HG02759 (cell line): Measurements from ENCODE around the gene HIP1.
"Not testable (repeated sequence)": the region's sequence is repeated elsewhere in the genome, so short reads cannot be mapped to it uniquely, and the experiment has no call there.

Experiments used
- ATAC-seq: cut with Tn5 transposase; IDR thresholded peaks from one replicate; pipeline ENCODE4 v1.9.1; 2021; ENCODE audit warnings: mild to moderate bottlenecking, moderate library complexity; ENCODE audit not compliant: unreplicated experiment

The HIP1 gene

DNA sequence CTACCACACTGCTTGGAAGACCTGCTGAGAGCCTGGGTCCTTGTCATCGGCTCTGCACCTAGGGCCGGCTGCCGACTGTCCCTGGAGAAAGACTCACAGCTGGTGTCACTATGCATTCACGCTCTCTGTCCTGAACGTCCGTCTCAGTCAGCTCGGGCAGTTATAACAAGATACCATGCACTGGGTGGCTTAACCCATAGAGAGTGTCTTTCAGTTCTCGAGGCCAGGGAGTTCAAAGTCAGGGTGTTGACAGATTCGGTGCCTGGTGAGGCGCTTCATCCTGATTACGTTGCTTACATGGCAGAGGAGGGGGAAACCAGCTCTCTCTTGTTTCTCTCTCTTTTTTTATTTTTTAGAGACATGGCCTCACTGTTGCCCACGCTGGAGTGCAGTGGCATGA, 155.5 kb downstream of the HIP1 start:
- no peak for ATAC-seq

GRCh38 chr7:75579899-75580298, 158.8 kb downstream of the HIP1 start:
- no peak for ATAC-seq

GRCh38 chr7:75578081-75578480, 160.7 kb downstream of the HIP1 start:
- ATAC-seq = no peak

DNA sequence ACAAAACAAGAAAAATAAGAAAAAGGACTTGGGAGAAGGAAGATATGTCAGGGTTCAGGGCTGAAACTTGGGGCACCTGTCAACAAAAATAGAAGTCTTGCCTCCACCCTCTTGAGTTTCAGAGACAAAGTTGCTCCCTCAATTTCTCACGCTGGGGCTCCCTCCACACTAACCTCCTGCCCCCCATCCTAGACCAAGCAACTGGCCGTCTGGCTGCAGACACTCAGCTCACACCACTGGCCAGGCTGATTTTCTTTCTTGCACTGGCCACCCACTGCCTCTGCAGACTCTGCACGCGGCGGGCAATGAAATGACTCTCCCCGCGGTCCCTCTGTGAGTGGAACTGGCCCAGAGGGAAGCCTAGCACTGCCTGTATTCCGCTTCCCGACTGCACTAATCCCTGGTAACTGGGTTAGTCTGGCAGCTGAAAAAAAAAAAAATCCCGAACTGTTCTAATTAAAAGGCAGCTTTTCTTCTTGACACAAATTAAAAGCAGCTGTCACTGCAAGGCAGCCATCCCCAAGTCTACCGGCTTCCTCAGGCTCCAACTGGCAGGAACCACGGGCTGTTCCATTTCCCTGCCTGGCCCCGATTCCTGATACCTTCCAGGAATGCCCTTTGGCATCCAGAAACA, 163.1 kb downstream of the HIP1 start:
- no peak for ATAC-seq

- no peak for ATAC-seq
These were observed 165.2 kb downstream of the HIP1 start for GRCh38 chr7:75573477-75574019.

DNA sequence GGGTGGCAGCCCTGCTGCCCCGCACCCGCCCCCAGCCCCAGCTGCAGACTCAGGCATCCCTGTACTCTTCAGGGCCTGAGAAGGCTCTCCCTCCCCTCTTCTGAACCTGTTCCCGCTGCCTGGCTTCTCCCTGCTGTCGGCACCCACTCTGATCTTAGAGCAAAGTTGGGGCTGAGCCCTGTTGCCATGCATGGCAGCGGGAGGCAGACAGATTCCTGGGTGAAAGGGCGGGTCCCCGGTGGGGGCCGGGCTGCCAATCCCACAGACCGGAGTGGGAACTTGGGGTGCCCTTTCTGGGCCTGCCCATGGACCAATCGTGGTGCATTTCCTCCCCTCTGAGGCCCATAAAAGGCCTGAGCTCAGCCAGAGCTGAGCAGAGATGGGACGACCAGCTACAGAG, 165.9 kb downstream of the HIP1 start:
- ATAC-seq = no peak

DNA sequence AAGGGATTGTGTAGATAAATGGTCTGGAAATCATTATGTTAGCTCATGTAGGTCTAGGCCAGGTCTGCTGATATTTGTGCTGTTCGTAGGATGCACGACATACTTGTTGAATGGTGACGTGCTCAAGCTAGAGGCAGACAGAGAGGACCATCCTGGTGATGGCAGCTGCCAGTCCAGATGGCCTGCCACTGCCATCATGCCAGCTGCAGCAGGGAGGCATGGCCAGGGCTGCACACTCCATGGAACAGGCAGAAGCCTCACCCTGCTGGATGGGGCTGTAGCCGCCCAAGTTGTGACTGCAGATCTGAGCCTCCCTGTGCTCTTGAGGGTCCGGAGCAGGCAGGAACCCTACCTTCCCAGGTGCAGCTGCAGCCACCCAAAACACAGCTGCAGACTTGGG, 166.3 kb downstream of the HIP1 start:
- ATAC-seq = no peak

GRCh38 chr7:75571209-75571608, 167.5 kb downstream of the HIP1 start:
- no peak for ATAC-seq

DNA sequence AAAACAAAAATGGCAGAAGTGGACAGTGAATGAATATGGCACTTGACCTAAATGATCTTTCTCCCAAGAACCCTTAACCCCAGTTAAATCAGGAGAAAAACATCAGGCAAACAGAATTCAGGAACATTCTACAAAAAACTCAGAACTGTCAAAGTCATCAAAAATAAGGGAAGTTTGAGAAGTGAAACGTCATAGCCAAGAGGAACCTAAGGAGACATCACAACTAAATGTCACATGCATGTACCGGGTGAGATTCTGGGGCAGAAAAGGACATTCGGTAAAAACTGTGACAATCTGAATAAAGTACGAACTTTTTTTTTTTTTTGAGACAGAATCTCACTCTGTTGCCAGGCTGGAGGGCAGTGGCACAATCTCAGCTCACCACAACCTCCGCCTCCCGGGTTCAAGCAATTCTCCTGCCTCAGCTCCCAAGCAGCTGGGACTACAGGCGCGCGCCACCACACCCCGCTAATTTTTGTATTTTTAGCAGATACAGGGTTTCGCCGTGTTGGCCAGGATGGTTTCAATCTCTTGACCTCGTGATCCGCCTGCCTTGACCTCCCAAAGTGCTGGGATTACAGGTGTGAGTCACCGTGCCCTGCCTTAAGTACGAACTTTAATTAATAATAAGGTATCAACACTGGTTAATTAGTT, 169.0 kb downstream of the HIP1 start:
- ATAC-seq = not testable (repeated sequence)

DNA sequence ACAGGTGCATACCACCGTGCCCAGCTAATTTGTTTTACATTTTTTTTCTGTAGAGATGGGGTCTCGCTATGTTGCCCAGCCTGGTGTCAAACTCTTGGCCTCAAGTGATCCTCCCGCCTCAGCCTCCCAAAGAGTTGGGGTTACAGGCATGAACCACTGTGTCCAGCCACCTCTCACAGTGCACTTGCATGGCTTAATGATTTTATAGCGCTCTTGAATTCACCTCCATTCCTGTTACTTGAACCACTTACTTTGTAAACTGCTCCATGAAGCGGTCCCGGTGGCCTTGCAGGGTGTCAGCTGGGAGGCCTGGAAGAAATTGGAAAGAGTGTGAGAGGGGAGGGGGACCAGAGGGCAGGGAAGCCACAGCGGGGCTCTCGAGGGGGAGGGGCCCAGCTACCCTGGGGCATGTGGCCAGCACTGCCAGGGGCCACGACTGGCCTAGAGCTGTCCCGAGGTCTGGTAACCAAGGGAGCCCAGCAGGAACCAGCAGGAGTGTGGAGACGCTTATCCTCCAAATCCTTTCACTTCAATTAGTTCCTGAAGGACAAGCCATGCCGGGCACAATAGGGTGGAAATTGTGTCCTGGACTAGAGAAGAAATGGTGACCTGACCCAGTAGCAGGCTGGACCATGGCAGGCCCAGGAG, 170.7 kb downstream of the HIP1 start:
- ATAC-seq = no peak

GRCh38 chr7:75565132-75565837, 173.5 kb downstream of the HIP1 start:
- no peak for ATAC-seq

DNA sequence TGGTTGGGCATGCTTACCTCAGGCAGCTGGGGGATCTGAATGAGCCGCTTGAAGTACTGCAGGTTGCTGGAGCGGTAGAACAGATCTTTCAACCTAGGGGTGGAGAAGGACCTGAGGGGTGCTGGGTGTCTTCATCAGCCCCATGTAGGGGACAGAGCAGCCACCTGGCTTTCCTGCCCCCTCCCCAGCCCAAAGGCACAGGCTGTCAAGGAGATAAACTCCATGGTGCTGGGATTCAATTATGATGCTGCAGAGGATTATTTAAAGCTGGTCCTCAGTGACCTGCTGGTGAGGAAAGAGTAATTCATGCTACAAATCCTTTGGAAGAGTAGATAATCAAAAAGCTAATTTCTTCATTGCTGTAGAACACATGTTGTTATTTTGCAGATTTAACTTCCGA, 175.6 kb downstream of the HIP1 start:
- ATAC-seq = no peak

GRCh38 chr7:75559976-75560365, 178.8 kb downstream of the HIP1 start:
- no peak for ATAC-seq

- ATAC-seq = no peak
These were observed 179.3 kb downstream of the HIP1 start for GRCh38 chr7:75559355-75559975.

- not testable (repeated sequence) for ATAC-seq
These were observed 181.9 kb downstream of the HIP1 start for GRCh38 chr7:75556835-75557234.

- no peak for ATAC-seq
These were observed 183.0 kb downstream of the HIP1 start for GRCh38 chr7:75555736-75556135.

DNA sequence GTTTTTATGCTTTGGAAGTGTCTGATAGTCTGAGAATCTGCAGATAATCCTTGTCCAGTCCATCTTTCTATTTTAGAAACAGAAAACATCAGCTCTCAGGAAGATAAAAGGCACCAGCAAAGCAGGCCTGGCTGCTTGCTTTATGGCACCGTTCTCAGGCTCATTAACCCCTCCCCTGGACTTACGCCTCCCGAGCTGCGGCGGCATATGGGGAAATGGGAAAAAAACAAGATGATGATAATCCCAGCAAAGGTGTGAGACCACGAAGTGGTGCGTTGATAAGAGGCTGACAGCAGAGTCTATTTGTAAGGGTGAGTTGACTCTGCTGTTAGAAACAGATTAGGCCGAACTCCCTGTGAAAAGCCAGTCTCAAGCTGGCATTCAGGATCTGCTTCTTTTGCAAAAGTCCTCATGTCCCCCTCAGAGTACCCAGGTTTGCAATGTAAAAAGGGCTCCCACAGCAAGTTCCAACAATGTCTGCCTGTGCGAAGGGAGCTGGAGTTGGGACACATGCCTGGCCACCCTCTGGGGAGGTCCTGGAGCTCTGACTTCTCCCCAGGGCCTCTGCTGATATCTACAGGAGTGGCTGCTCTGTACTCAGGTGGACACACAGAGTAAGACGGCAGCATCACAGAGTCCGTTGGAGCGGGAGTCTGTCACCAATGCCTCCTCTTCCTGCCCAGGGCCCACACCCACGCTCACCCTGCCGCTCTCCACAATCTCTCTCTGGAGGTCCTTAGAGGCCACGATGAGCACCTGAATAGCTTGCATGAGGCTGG, 192.3 kb downstream of the HIP1 start:
- ATAC-seq = no peak

- ATAC-seq = no peak
These were observed 201.0 kb downstream of the HIP1 start for GRCh38 chr7:75537731-75538130.

- ATAC-seq = no peak
These were observed 201.7 kb downstream of the HIP1 start for GRCh38 chr7:75536940-75537538.

GRCh38 chr7:75536491-75536890, 202.2 kb downstream of the HIP1 start:
- no peak for ATAC-seq
